GM12872 (cell line): Measurements from ENCODE around the gene GAS2L2.

Experiments used
- CTCF ChIP-seq: IDR thresholded peaks from 3 replicates; pipeline ENCODE4 v1.5.1; 2011; ENCODE audit warnings: low read depth, mild to moderate bottlenecking, low read length, moderate library complexity; ENCODE audit not compliant: insufficient read depth

Gene GAS2L2

GRCh38 chr17:35728551-35728950, 24.5 kb downstream of the GAS2L2 start:
- TF ChIP-seq CTCF = no peak

GRCh38 chr17:35727635-35728034, 25.4 kb downstream of the GAS2L2 start:
- TF ChIP-seq CTCF = no peak

- no peak for TF ChIP-seq CTCF
Observed at GRCh38 chr17:35726953-35727460, 26.0 kb downstream of the GAS2L2 start.

- no peak for TF ChIP-seq CTCF
Observed at GRCh38 chr17:35726127-35726952, 26.7 kb downstream of the GAS2L2 start.

GRCh38 chr17:35725802-35726126, 27.3 kb downstream of the GAS2L2 start:
- no peak for TF ChIP-seq CTCF

- no peak for TF ChIP-seq CTCF
Observed at GRCh38 chr17:35725058-35725457, 28.0 kb downstream of the GAS2L2 start.

GRCh38 chr17:35723735-35724134, 29.3 kb downstream of the GAS2L2 start:
- TF ChIP-seq CTCF = no peak
